GM12873 (cell line): ENCODE results near the gene MSRB3.

ENCODE experiments used
- TF ChIP-seq, protein P1 (sequence below): IDR thresholded peaks from 2 replicates; pipeline ENCODE4 v1.5.1; 2012; ENCODE audit warnings: low read depth, mild to moderate bottlenecking, moderate library complexity, low read length, control low read depth; ENCODE audit not compliant: insufficient read depth; ENCODE audit errors: missing control alignments

The MSRB3 gene

DNA sequence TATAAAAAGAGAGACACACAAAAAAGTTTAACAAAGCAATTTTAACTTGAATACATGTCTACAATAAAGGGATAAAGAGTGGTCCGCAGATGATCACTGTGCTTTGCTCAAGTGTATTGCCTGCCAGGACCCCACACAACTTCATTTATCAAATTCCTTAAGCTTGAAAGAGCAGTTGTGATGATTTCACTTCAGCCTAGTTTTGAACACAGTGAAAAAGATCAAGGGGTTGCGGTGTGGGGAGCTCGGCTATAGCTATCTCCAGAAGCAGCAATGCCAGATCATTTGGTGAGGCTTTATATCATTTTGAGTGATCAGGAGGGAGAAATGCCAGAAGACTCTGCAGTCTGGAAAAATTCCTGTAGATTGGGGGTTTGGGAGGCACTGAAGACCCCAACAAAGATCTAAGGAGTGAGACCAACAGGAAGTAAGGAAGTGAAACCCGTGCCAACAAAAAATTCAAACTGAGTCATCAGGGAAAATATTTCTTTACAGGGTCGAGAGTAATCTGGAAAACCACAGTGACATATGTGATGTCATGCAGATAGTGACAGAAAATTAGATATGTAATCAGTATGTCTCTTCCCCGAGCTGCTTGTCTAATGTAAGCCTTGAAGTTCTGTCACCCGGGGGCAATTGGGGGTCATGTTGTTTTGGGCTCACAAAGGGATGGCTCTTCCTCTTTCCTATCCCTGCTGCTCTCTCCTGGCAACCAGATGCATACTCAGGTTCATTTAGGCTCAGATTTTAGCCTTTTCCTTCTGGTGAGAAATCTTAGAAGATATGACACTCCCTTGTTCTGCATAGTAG, 221.8 kb downstream of the MSRB3 start:
- TF ChIP-seq, protein P1, sequence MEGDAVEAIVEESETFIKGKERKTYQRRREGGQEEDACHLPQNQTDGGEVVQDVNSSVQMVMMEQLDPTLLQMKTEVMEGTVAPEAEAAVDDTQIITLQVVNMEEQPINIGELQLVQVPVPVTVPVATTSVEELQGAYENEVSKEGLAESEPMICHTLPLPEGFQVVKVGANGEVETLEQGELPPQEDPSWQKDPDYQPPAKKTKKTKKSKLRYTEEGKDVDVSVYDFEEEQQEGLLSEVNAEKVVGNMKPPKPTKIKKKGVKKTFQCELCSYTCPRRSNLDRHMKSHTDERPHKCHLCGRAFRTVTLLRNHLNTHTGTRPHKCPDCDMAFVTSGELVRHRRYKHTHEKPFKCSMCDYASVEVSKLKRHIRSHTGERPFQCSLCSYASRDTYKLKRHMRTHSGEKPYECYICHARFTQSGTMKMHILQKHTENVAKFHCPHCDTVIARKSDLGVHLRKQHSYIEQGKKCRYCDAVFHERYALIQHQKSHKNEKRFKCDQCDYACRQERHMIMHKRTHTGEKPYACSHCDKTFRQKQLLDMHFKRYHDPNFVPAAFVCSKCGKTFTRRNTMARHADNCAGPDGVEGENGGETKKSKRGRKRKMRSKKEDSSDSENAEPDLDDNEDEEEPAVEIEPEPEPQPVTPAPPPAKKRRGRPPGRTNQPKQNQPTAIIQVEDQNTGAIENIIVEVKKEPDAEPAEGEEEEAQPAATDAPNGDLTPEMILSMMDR = no peak

DNA sequence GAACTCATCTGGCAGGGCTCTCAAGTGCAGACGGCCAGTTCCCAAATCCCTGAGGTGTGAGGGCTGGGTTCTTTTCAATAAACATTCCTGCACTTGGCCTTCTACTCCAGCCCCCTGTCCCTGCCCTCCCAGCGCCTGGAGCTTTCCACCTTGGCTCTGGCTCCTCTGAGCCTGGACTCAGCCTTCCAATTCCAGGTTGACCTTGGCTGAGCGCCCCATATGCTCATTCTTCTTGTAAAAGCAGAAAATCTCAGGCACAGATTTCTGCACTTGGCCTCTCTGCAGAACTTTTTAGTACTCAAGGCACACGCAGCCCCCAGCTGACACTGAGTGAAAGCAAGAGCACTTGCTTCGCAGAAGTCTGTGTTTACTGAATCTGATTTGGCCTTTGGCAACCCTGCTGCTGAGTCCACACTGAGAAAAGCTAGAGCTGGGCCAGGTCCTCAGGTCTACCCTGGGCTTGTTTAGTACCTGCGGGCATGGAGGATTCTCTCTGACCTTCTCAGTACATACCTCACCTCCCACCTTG, 222.7 kb downstream of the MSRB3 start:
- TF ChIP-seq, protein P1 = no peak

DNA sequence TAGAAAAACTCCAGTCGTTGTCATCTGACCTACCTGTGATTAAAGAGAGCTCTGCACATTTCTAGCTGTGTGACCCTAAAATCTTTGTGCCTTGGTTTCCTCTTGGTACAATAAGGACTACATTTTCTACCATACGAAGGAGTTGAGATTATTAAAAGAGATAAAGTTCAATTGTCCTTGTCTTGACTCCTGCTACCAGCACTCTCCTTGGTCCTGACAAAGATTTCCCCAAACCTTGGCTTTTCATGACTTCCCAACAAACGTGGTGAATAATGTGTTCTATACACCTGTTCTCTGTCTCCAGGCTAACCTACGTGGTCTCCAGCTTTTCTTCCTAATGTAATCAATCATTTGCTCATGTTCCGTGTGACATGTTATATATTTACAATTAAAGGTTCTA, 223.5 kb downstream of the MSRB3 start:
- TF ChIP-seq, protein P1 = no peak

DNA sequence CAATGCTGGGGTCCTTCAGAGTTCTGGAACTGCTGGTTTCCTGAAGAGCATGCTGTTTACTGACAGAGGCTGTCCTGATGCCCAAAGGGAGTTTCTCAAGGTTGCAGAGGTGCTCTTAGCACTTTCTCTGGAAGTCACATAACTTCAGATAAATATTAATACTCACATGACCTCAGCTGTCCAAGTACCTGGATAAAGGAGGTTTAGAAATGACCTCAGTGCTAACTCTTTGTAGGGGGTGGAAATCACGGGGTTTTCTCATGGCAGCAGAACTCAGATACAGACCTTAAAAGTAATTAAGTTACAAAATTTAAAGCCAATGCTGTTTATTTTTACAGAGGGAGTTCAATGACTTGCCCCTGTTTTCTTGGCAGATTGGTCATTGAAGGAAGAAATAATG, 225.9 kb downstream of the MSRB3 start:
- TF ChIP-seq, protein P1 = no peak

DNA sequence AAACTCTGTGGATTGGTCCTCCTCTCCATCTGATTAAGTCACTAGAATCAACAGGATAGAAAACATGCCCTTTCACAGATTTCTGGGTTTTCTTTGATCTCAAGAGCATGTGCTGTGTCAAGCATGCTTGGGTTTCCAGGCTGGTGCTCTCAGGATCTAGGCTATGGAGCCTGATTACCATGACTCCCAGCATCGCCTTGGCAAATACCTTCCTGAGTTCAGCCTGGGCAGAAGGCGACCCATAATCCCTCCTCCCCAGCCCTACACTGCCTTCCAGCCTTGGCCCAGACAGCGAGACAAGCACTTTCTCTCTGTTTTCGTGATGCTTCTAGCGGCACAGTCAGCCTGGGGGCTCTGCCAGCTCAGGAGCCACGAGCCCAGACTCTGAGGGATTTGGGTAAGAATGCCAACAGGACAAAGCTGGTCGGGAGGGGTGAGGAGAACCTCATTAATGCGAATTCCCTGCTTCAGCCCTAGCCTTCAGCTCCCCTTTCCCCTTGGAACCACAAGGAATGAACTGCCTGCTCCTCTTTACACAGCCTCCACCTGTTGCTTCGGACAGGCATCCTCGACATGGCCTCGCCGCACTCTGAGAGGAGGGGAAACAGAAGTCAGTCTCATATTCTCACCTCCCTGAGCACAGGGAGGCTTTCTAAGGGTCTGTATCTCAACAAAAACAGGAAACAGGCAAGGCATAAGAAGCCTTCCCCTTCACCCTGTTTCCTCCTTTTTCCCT, 227.1 kb downstream of the MSRB3 start:
- TF ChIP-seq, protein P1 = no peak

- TF ChIP-seq, protein P1 = no peak
Observed at GRCh38 chr12:65508276-65509035, 230.0 kb downstream of the MSRB3 start.

GRCh38 chr12:65510007-65510406, 231.5 kb downstream of the MSRB3 start:
- TF ChIP-seq, protein P1 = no peak
